Endothelial cell of umbilical vein (primary cell): Measurements from ENCODE around the gene IL10RB. TPM values are rescaled to one million over a fixed set of nuclear protein-coding genes. Genes with fewer than 3 reads are reported as not detected.
A peak's percentile ranks its signal among the peaks of the same experiment; 100 is the strongest.

Experiments used
- BruUV-seq: library from RNA; stranded (reverse); fragments of 400-500 nt; replicated peaks from 2 replicates; lab custom pipeline; 2021; lab: Mats Ljungman, UMichigan
- CTCF ChIA-PET: fragments of 300-600, 350-600 bp; sonication (Branson Sonifier 250); formaldehyde crosslinking; loops from one replicate; lab custom pipeline; 2021; ENCODE audit warnings: antibody characterized with exemption, inconsistent platforms; lab: Charles Lee
- POLR2A ChIA-PET: fragments of 300-600, 350-600 bp; sonication (Branson Sonifier 250); formaldehyde crosslinking; loops from one replicate; lab custom pipeline; 2021; ENCODE audit warnings: antibody characterized with exemption, inconsistent platforms; lab: Charles Lee
- DNase-seq: peaks from one replicate; pipeline ENCODE4 v3.0.0-alpha.2; 2011; ENCODE audit warnings: low read depth, low spot score
- FAIRE-seq: peaks from 2 replicates; lab custom pipeline; 2011; peaks lifted over from hg19 to GRCh38; lab: Jason Lieb, UNC
- H2AFZ ChIP-seq: 2 replicates; pipeline ENCODE4 v1.6.0; 2012; ENCODE audit warnings: low read depth, low read length, control low read depth, inconsistent platforms
- H3K27ac ChIP-seq: 2 replicates; pipeline ENCODE4 v1.5.1; 2011; ENCODE audit warnings: low read depth, mild to moderate bottlenecking, control low read depth, low read length, moderate library complexity; ENCODE audit not compliant: insufficient read depth
- H3K27me3 ChIP-seq, 2 experiments: 2 replicates each; pipeline versions ENCODE4 v1.6.0 to v1.6.1; 2011; ENCODE audit warnings: low read length in 2 of 2, mixed read lengths in 1 of 2; ENCODE audit not compliant: control insufficient read depth in 2 of 2, insufficient read depth in 2 of 2
- H3K36me3 ChIP-seq, 2 experiments: 2 replicates in 1 of 2; 3 replicates in 1 of 2; pipeline ENCODE4 v1.5.1; 2011; ENCODE audit warnings: low read length in 2 of 2, mild to moderate bottlenecking in 1 of 2, moderate library complexity in 1 of 2; ENCODE audit not compliant: control insufficient read depth in 2 of 2, insufficient read depth in 2 of 2; ENCODE audit errors: extremely low read depth in 1 of 2
- H3K4me1 ChIP-seq: 3 replicates; pipeline ENCODE4 v1.5.1; 2011; ENCODE audit warnings: mild to moderate bottlenecking, low read length; ENCODE audit not compliant: control insufficient read depth, insufficient read depth; ENCODE audit errors: extremely low read depth
- H3K4me2 ChIP-seq: 2 replicates; pipeline ENCODE4 v1.6.1; 2011; ENCODE audit warnings: low read length, control low read depth, mixed read lengths; ENCODE audit not compliant: insufficient read depth
- H3K4me3 ChIP-seq, 3 experiments: fragments of 200-600 bp in 1 of 3; sonication (generic), shearing (Covaris generic) in 1 of 3; replicated peaks in 1 of 3; 2 replicates each; pipeline ENCODE4 v1.5.1; 2011 to 2016; ENCODE audit warnings: control low read depth in 3 of 3, low read length in 3 of 3, mild to moderate bottlenecking in 2 of 3, inconsistent platforms in 1 of 3, low read depth in 1 of 3, moderate library complexity in 1 of 3; ENCODE audit not compliant: insufficient read depth in 1 of 3
- H3K79me2 ChIP-seq: 2 replicates; pipeline ENCODE4 v1.6.0; 2012; ENCODE audit warnings: low read length, inconsistent platforms; ENCODE audit not compliant: control insufficient read depth, insufficient read depth
- H3K9ac ChIP-seq: replicated peaks from 2 replicates; pipeline ENCODE3; 2011; ENCODE audit warnings: low read length, control low read depth; ENCODE audit not compliant: insufficient read depth; ENCODE audit errors: extremely low read depth
- H3K9me1 ChIP-seq: replicated peaks from 3 replicates; pipeline ENCODE4 v1.6.0; 2011; ENCODE audit warnings: mild to moderate bottlenecking, low read length; ENCODE audit not compliant: control insufficient read depth, insufficient read depth; ENCODE audit errors: extremely low read depth
- H3K9me3 ChIP-seq: replicated peaks from 2 replicates; pipeline ENCODE4 v1.5.1; 2012; ENCODE audit warnings: low read length, inconsistent platforms; ENCODE audit not compliant: control insufficient read depth, insufficient read depth
- H4K20me1 ChIP-seq: replicated peaks from 2 replicates; pipeline ENCODE3; 2011; ENCODE audit warnings: mild to moderate bottlenecking, low read length; ENCODE audit not compliant: control insufficient read depth, insufficient read depth; ENCODE audit errors: extremely low read depth
- EZH2 ChIP-seq: IDR thresholded peaks from 2 replicates; pipeline ENCODE4 v1.6.1; 2012; ENCODE audit warnings: borderline replicate concordance, low read depth, mild to moderate bottlenecking, moderate library complexity, low read length, inconsistent platforms; ENCODE audit not compliant: severe bottlenecking
- FOS ChIP-seq: IDR thresholded peaks from 2 replicates; pipeline ENCODE4 v1.6.1; 2011; ENCODE audit warnings: mild to moderate bottlenecking, low read length, moderate library complexity, borderline replicate concordance; ENCODE audit not compliant: insufficient read depth
- GATA2 ChIP-seq: IDR thresholded peaks from 2 replicates; pipeline ENCODE4 v1.7.0; 2011; ENCODE audit warnings: low read depth, mild to moderate bottlenecking, moderate library complexity, mixed read lengths, low read length; ENCODE audit not compliant: insufficient read length, insufficient read depth
- JUN ChIP-seq: IDR thresholded peaks from 2 replicates; pipeline ENCODE4 v1.6.1; 2011; ENCODE audit warnings: borderline replicate concordance, low read depth; ENCODE audit not compliant: insufficient read length, insufficient read depth
- MYC ChIP-seq: IDR thresholded peaks from one replicate; pipeline ENCODE4 v1.6.1; 2011; ENCODE audit warnings: mild to moderate bottlenecking, low read depth, low read length
- POLR2A ChIP-seq: IDR thresholded peaks from 2 replicates; pipeline ENCODE4 v1.6.1; 2012; ENCODE audit warnings: low read depth, mild to moderate bottlenecking, control low read depth, low read length
- POLR2AphosphoS5 ChIP-seq: IDR thresholded peaks from 2 replicates; pipeline ENCODE4 v1.6.1; 2012; ENCODE audit warnings: low read depth, mild to moderate bottlenecking, control low read depth, low read length, moderate library complexity; ENCODE audit not compliant: insufficient read depth
- dilution Hi-C: fragments of 300-500 bp; cut with MboI; formaldehyde crosslinking; loops from one replicate; pipeline ENCODE4 v1.15.0; 2019; ENCODE audit warnings: low sequenced_read_pairs; ENCODE audit not compliant: extremely low pct_ligation_motif_present
- intact Hi-C: fragments of 100-400 bp; cut with micrococcal nuclease; formaldehyde crosslinking; loops from one replicate; pipeline ENCODE4 v1.10.0; 2022
- polyA plus RNA-seq, 4 experiments: library from polyadenylated mRNA; depleted of rRNA in 3 of 4; stranded (reverse) in 3 of 4; unstranded in 1 of 4; fragments of >200 nt; gene quantifications; 2 replicates each; pipeline versions ENCODE4 v1.2.1 to v1.2.3, GENCODE V29; 2011 to 2012; ENCODE audit warnings: missing spikeins in 1 of 4
- total RNA-seq: library from RNA; stranded (reverse); gene quantifications from 2 replicates; pipeline ENCODE4 v1.2.3, GENCODE V29; 2021
- TF ChIP-seq, protein P1 (sequence below), 2 donors: IDR thresholded peaks; 1 replicate in 1 of 2; 2 replicates in 1 of 2; pipeline ENCODE4 v1.5.1; 2011; ENCODE audit warnings: low read length in 2 of 2, mild to moderate bottlenecking in 2 of 2, moderate library complexity in 2 of 2, control low read depth in 1 of 2, inconsistent platforms in 1 of 2, low read depth in 1 of 2; ENCODE audit not compliant: insufficient read depth in 1 of 2; ENCODE audit errors: extremely low read depth in 1 of 2
- TF ChIP-seq, protein P2 (sequence below): IDR thresholded peaks from 2 replicates; pipeline ENCODE4 v1.6.1; 2011; ENCODE audit not compliant: insufficient read depth, insufficient read length

The IL10RB gene
- total and polyA plus RNA-seq, 2 donors (not counting 3 experiments of a cell fraction or from before 2014, with no cell fraction given) = 21.9 to 31.4 TPM

DNA sequence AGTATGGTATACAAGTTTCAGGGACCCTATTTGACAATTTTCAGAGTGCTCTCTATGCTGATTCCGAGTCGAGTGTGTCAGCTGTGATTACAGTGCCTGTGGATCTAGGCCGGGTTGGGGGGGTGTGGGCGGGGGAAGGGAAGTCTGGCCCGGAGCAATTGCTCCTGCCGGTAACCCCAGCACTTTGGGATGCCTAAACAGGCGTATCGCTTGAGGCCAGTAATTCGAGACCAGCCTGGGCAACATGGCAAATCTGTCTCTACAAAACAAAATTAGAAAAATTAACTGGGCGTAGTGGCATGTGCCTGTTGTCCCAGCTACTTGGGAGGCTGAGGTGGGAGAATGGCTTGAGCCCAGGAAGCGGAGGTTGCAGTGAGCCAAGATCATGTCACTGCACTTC is 1.6 kb upstream of the IL10RB start:
- dilution Hi-C loops = no loop called here
- no peak overlapping the region for H3K4me2 ChIP-seq
- no peak overlapping the region for H3K27ac ChIP-seq
- H3K9ac ChIP-seq = no peak overlapping the region
- BruUV-seq = no TSS peak
- TF ChIP-seq, protein P1, sequence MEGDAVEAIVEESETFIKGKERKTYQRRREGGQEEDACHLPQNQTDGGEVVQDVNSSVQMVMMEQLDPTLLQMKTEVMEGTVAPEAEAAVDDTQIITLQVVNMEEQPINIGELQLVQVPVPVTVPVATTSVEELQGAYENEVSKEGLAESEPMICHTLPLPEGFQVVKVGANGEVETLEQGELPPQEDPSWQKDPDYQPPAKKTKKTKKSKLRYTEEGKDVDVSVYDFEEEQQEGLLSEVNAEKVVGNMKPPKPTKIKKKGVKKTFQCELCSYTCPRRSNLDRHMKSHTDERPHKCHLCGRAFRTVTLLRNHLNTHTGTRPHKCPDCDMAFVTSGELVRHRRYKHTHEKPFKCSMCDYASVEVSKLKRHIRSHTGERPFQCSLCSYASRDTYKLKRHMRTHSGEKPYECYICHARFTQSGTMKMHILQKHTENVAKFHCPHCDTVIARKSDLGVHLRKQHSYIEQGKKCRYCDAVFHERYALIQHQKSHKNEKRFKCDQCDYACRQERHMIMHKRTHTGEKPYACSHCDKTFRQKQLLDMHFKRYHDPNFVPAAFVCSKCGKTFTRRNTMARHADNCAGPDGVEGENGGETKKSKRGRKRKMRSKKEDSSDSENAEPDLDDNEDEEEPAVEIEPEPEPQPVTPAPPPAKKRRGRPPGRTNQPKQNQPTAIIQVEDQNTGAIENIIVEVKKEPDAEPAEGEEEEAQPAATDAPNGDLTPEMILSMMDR (IDR thresholded peaks at IDR 0.05; ENCODE audit: extremely low read depth in 1 of 2, insufficient read depth in 1 of 2, low read depth in 1 of 2, low read length in 2 of 2) = no peak
- no peaks in the 10 kb centered on the region for H3K9me3 ChIP-seq
- peaks cover 10% of the 10 kb centered on the region for H3K4me1 ChIP-seq
- no peaks in the 10 kb centered on the region for H3K27me3 ChIP-seq
- H3K9me1 ChIP-seq = no peaks in the 10 kb centered on the region
- H2AFZ ChIP-seq = no peak overlapping the region
- H3K4me3 ChIP-seq = no peak overlapping the region
- H3K36me3 ChIP-seq = peaks cover 2 to 9% of the 10 kb centered on the region in 2 experiments
- intact Hi-C loops = no loop called here
- no peak for DNase-seq
- CTCF ChIA-PET = interaction anchor here (0.6 to 1.1 kb wide), 3 partner anchors 18 to 96 kb away, joined by 3 read pairs; no protein-coding TSS in a partner anchor
- no peak for FAIRE-seq
- peaks cover 2% of the 10 kb centered on the region for H3K79me2 ChIP-seq
- POLR2A ChIA-PET = no interaction called here
- no peaks in the 10 kb centered on the region for H4K20me1 ChIP-seq

DNA sequence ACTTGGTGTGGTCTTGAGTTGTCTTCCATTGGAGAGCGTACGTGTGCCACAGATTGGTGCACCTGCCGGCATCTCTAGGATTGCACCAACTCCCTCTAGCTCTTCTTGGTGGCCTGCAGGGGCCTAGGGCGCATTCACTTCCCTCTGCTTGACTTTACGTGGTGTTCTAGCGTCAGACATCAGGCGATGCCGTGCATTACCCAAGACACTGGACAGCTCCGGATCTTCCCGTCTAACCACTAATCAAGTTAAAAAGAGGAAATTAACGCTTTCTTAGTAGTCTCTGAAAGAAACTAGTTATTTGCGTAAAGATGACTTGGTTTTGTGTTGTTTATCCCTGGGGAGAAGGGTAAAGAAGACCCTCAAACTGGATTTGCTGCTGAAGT is 510 bp upstream of the IL10RB start:
- Histone ChIP-seq H3K36me3 (peaks cover 2 to 7% of the 10 kb centered on the region in 2 experiments), H3K9me1 (no peaks in the 10 kb centered on the region), H2AFZ (peak overlapping the region; percentile 38), H3K9ac (no peak overlapping the region), H3K79me2 (peaks cover 2% of the 10 kb centered on the region), H3K9me3 (no peaks in the 10 kb centered on the region), H3K27ac (no peak overlapping the region), H3K27me3 (no peaks in the 10 kb centered on the region), H3K4me1 (peaks cover 10% of the 10 kb centered on the region), H3K4me2 (peak overlapping the region; percentile 72), H3K4me3 (peak overlapping the region; percentile 77 to 88 (median 84)), H4K20me1 (no peaks in the 10 kb centered on the region)
- TF ChIP-seq, protein P1 (IDR thresholded peaks at IDR 0.05; ENCODE audit: extremely low read depth in 1 of 2, insufficient read depth in 1 of 2, low read depth in 1 of 2, low read length in 2 of 2) = no peak
- no peak for TF ChIP-seq EZH2
- TF ChIP-seq, protein P2, sequence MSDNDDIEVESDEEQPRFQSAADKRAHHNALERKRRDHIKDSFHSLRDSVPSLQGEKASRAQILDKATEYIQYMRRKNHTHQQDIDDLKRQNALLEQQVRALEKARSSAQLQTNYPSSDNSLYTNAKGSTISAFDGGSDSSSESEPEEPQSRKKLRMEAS = no peak
- no peak for TF ChIP-seq POLR2A
- no peak for TF ChIP-seq POLR2AphosphoS5
- no peak for TF ChIP-seq JUN
- TF ChIP-seq MYC = no peak
- no peak for TF ChIP-seq GATA2
- TF ChIP-seq FOS = no peak
- FAIRE-seq = no peak
- ChIA-PET POLR2A (interaction anchor here (0.6 to 1.0 kb wide), 4 partner anchors 10 to 214 kb away, joined by 3 to 4 read pairs (median 4); partner anchors contain the start of genes IFNAR1 and TMEM50B), CTCF (interaction anchor here (0.6 to 3.6 kb wide), 7 partner anchors 43 to 95 kb away, joined by 3 to 21 read pairs (median 4); no protein-coding TSS in a partner anchor)
- DNase-seq = no peak
- no TSS peak for BruUV-seq
- dilution Hi-C loops = no loop called here
- intact Hi-C loops = loop anchor here (1.0 to 2.0 kb wide), 5 partner anchors 21 to 180 kb away; no protein-coding TSS in a partner anchor
